Measurements from ENCODE around the gene MAD1L1.

The MAD1L1 gene

GRCh38 chr7:1849351-1850041, 383.2 kb downstream of the MAD1L1 start:
- Histone ChIP-seq H3K14ac (ENCODE audit: low read length in 2 of 2) (no peak overlapping the region), H2BK15ac (ENCODE audit: low read depth, poor library complexity, severe bottlenecking) (no peak overlapping the region), H3K4ac (ENCODE audit: low read depth in 1 of 2, low read length in 2 of 2) (no peak overlapping the region), H3K23ac (ENCODE audit: low read length in 2 of 2) (no peak overlapping the region), H4K8ac (ENCODE audit: low read length) (no peak overlapping the region), H3K79me1 (replicated peaks; ENCODE audit: low read length, poor library complexity, severe bottlenecking) (peaks cover 1% of the 10 kb centered on the region), H3K36me3 (ENCODE audit: control insufficient read depth in 1 of 2, insufficient read depth in 2 of 2, low read depth in 1 of 2, low read length in 2 of 2) (peaks cover 0 to 26% of the 10 kb centered on the region in 2 experiments), H2AFZ (ENCODE audit: low read depth, low read length) (no peak overlapping the region), H2BK12ac (ENCODE audit: low read length in 2 of 2) (no peak overlapping the region), H2AK5ac (ENCODE audit: low read length, severe bottlenecking) (no peak overlapping the region), H3K4me3 (ENCODE audit: insufficient read depth in 1 of 2, low read depth in 1 of 2, low read length in 2 of 2) (no peak overlapping the region), H3K4me1 (ENCODE audit: control insufficient read depth, insufficient read depth, low read depth, low read length) (peaks cover 9% of the 10 kb centered on the region), H2BK120ac (ENCODE audit: low read depth, low read length) (no peak overlapping the region), H4K91ac (ENCODE audit: low read length) (no peak overlapping the region), H3K27me3 (ENCODE audit: control insufficient read depth in 1 of 2, insufficient read depth in 1 of 2, low read length in 2 of 2) (no peaks in the 10 kb centered on the region), H3K18ac (ENCODE audit: low read depth in 1 of 2, low read length in 2 of 2) (no peak overlapping the region), H3K9ac (ENCODE audit: low read length) (no peak overlapping the region), H3K9me3 (ENCODE audit: control insufficient read depth, low read length) (no peaks in the 10 kb centered on the region), H3K4me2 (ENCODE audit: low read length, poor library complexity, severe bottlenecking) (no peak overlapping the region), H3K27ac (ENCODE audit: low read length, poor library complexity, severe bottlenecking) (no peak overlapping the region), H2BK5ac (ENCODE audit: low read depth, low read length, poor library complexity, severe bottlenecking) (no peak overlapping the region)
- DNase-seq: no peak
- 89% methylated on average over 35 of the region's 35 CpGs for whole genome bisulfite sequencing

DNA sequence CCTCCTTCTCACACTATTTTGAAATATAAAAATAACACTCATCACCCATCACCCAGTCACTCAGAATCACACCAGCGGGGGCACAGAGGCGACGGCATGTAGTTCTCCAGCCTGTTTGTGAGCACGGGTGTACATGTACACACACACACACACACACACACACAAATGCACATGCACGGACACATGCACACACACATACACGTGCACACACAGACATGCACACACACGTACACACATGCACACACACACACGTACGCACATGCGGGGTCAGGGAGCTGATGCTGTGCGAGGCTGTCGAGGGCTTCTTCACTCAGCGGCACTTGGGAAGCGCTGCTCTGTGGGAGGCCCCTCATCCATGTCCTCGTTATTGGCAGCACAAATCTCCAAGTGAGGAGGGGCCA, 383.8 kb downstream of the MAD1L1 start:
- Histone ChIP-seq H3K23ac (ENCODE audit: low read length in 2 of 2) (no peak overlapping the region), H3K4me3 (ENCODE audit: insufficient read depth in 1 of 2, low read depth in 1 of 2, low read length in 2 of 2) (no peak overlapping the region), H4K8ac (ENCODE audit: low read length) (no peak overlapping the region), H3K79me1 (replicated peaks; ENCODE audit: low read length, poor library complexity, severe bottlenecking) (peaks cover 2% of the 10 kb centered on the region), H3K36me3 (ENCODE audit: control insufficient read depth in 1 of 2, insufficient read depth in 2 of 2, low read depth in 1 of 2, low read length in 2 of 2) (peaks cover 0 to 32% of the 10 kb centered on the region in 2 experiments), H3K9ac (ENCODE audit: low read length) (no peak overlapping the region), H2BK5ac (ENCODE audit: low read depth, low read length, poor library complexity, severe bottlenecking) (no peak overlapping the region), H3K27me3 (ENCODE audit: control insufficient read depth in 1 of 2, insufficient read depth in 1 of 2, low read length in 2 of 2) (no peaks in the 10 kb centered on the region), H3K18ac (ENCODE audit: low read depth in 1 of 2, low read length in 2 of 2) (no peak overlapping the region), H2BK12ac (ENCODE audit: low read length in 2 of 2) (no peak overlapping the region), H3K4ac (ENCODE audit: low read depth in 1 of 2, low read length in 2 of 2) (no peak overlapping the region), H3K27ac (ENCODE audit: low read length, poor library complexity, severe bottlenecking) (no peak overlapping the region), H3K4me1 (ENCODE audit: control insufficient read depth, insufficient read depth, low read depth, low read length) (peaks cover 9% of the 10 kb centered on the region), H4K91ac (ENCODE audit: low read length) (no peak overlapping the region), H2AFZ (ENCODE audit: low read depth, low read length) (no peak overlapping the region), H2AK5ac (ENCODE audit: low read length, severe bottlenecking) (no peak overlapping the region), H3K9me3 (ENCODE audit: control insufficient read depth, low read length) (no peaks in the 10 kb centered on the region), H2BK15ac (ENCODE audit: low read depth, poor library complexity, severe bottlenecking) (no peak overlapping the region), H2BK120ac (ENCODE audit: low read depth, low read length) (no peak overlapping the region), H3K4me2 (ENCODE audit: low read length, poor library complexity, severe bottlenecking) (no peak overlapping the region), H3K14ac (ENCODE audit: low read length in 2 of 2) (no peak overlapping the region)
- no peak for DNase-seq
- WGBS: 90% methylated on average over 15 of the region's 15 CpGs

GRCh38 chr7:1848013-1848640, 384.6 kb downstream of the MAD1L1 start:
- no peak overlapping the region for H2BK5ac ChIP-seq (ENCODE audit: low read depth, low read length, poor library complexity, severe bottlenecking)
- H2AFZ ChIP-seq (ENCODE audit: low read depth, low read length): no peak overlapping the region
- no peak overlapping the region for H3K23ac ChIP-seq (ENCODE audit: low read length in 2 of 2)
- H3K79me1 ChIP-seq (replicated peaks; ENCODE audit: low read length, poor library complexity, severe bottlenecking): peaks cover 5% of the 10 kb centered on the region
- no peak overlapping the region for H3K4ac ChIP-seq (ENCODE audit: low read depth in 1 of 2, low read length in 2 of 2)
- no peak overlapping the region for H3K9ac ChIP-seq (ENCODE audit: low read length)
- DNase-seq: no peak
- H3K4me1 ChIP-seq (ENCODE audit: control insufficient read depth, insufficient read depth, low read depth, low read length): peaks cover 12% of the 10 kb centered on the region
- no peak overlapping the region for H3K18ac ChIP-seq (ENCODE audit: low read depth in 1 of 2, low read length in 2 of 2)
- H2BK12ac ChIP-seq (ENCODE audit: low read length in 2 of 2): no peak overlapping the region
- no peak overlapping the region for H4K91ac ChIP-seq (ENCODE audit: low read length)
- H3K9me3 ChIP-seq (ENCODE audit: control insufficient read depth, low read length): no peaks in the 10 kb centered on the region
- H4K8ac ChIP-seq (ENCODE audit: low read length): no peak overlapping the region
- no peak overlapping the region for H2AK5ac ChIP-seq (ENCODE audit: low read length, severe bottlenecking)
- H2BK15ac ChIP-seq (ENCODE audit: low read depth, poor library complexity, severe bottlenecking): peak overlapping the region; percentile 21
- H3K36me3 ChIP-seq (ENCODE audit: control insufficient read depth in 1 of 2, insufficient read depth in 2 of 2, low read depth in 1 of 2, low read length in 2 of 2): peaks cover 0 to 31% of the 10 kb centered on the region in 2 experiments
- WGBS: 89% methylated on average over 17 of the region's 23 CpGs
- no peak overlapping the region for H3K4me2 ChIP-seq (ENCODE audit: low read length, poor library complexity, severe bottlenecking)
- no peaks in the 10 kb centered on the region for H3K27me3 ChIP-seq (ENCODE audit: control insufficient read depth in 1 of 2, insufficient read depth in 1 of 2, low read length in 2 of 2)
- no peak overlapping the region for H3K4me3 ChIP-seq (ENCODE audit: insufficient read depth in 1 of 2, low read depth in 1 of 2, low read length in 2 of 2)
- H2BK120ac ChIP-seq (ENCODE audit: low read depth, low read length): no peak overlapping the region
- H3K27ac ChIP-seq (ENCODE audit: low read length, poor library complexity, severe bottlenecking): no peak overlapping the region
- no peak overlapping the region for H3K14ac ChIP-seq (ENCODE audit: low read length in 2 of 2)

- Histone ChIP-seq H3K4me1 (ENCODE audit: control insufficient read depth, insufficient read depth, low read depth, low read length) (peaks cover 18% of the 10 kb centered on the region), H3K18ac (ENCODE audit: low read depth in 1 of 2, low read length in 2 of 2) (no peak overlapping the region), H3K27me3 (ENCODE audit: control insufficient read depth in 1 of 2, insufficient read depth in 1 of 2, low read length in 2 of 2) (no peaks in the 10 kb centered on the region), H2BK120ac (ENCODE audit: low read depth, low read length) (no peak overlapping the region), H3K4me3 (ENCODE audit: insufficient read depth in 1 of 2, low read depth in 1 of 2, low read length in 2 of 2) (no peak overlapping the region), H4K91ac (ENCODE audit: low read length) (no peak overlapping the region), H2BK15ac (ENCODE audit: low read depth, poor library complexity, severe bottlenecking) (peak overlapping the region; percentile 21), H2BK12ac (ENCODE audit: low read length in 2 of 2) (no peak overlapping the region), H3K4me2 (ENCODE audit: low read length, poor library complexity, severe bottlenecking) (no peak overlapping the region), H3K27ac (ENCODE audit: low read length, poor library complexity, severe bottlenecking) (no peak overlapping the region), H2AFZ (ENCODE audit: low read depth, low read length) (no peak overlapping the region), H3K4ac (ENCODE audit: low read depth in 1 of 2, low read length in 2 of 2) (no peak overlapping the region), H2AK5ac (ENCODE audit: low read length, severe bottlenecking) (no peak overlapping the region), H3K36me3 (ENCODE audit: control insufficient read depth in 1 of 2, insufficient read depth in 2 of 2, low read depth in 1 of 2, low read length in 2 of 2) (peaks cover 0 to 26% of the 10 kb centered on the region in 2 experiments), H4K8ac (ENCODE audit: low read length) (no peak overlapping the region), H3K9ac (ENCODE audit: low read length) (no peak overlapping the region), H3K14ac (ENCODE audit: low read length in 2 of 2) (no peak overlapping the region), H3K79me1 (replicated peaks; ENCODE audit: low read length, poor library complexity, severe bottlenecking) (peaks cover 5% of the 10 kb centered on the region), H2BK5ac (ENCODE audit: low read depth, low read length, poor library complexity, severe bottlenecking) (no peak overlapping the region), H3K9me3 (ENCODE audit: control insufficient read depth, low read length) (no peaks in the 10 kb centered on the region), H3K23ac (ENCODE audit: low read length in 2 of 2) (no peak overlapping the region)
- WGBS: 97% methylated on average over 30 of the region's 30 CpGs
- DNase-seq: no peak
Measured at GRCh38 chr7:1847260-1848001, 385.3 kb downstream of the MAD1L1 start.

Data from mesenchymal stem cell (in vitro differentiated cells and primary cell).